ENCODE measurements around the gene NAA10.

Gene NAA10

GRCh38 chrX:153881281-153881680, 53.6 kb downstream of the NAA10 start:
- no peak for DNase-seq

GRCh38 chrX:153880440-153880815, 54.4 kb downstream of the NAA10 start:
- DNase-seq: no peak

- DNase-seq: no peak
Observed at GRCh38 chrX:153879741-153880439, 54.9 kb downstream of the NAA10 start.
